ENCODE data around the gene SEBOX.

DNA sequence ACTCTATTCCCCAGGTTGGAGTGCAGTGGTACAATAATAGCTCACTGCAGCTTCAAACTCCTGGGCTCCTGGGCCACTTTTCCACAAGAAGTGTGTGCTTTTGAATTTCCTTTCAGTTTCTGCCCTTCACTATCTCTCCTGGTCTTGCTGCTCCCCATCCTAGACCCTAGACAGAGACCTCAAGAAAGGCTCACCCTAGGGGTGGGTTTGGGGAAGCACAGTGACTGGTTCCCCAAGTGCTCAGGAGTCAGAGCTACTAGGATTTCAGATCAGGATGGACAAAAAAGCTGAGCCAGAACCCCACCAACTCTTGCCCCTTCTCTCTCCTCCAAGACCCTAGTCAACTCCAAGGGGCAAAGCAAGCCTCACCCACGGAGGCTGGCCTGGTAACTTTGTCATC, 1.6 kb upstream of the SEBOX start:
- TF ChIP-seq, protein P1, sequence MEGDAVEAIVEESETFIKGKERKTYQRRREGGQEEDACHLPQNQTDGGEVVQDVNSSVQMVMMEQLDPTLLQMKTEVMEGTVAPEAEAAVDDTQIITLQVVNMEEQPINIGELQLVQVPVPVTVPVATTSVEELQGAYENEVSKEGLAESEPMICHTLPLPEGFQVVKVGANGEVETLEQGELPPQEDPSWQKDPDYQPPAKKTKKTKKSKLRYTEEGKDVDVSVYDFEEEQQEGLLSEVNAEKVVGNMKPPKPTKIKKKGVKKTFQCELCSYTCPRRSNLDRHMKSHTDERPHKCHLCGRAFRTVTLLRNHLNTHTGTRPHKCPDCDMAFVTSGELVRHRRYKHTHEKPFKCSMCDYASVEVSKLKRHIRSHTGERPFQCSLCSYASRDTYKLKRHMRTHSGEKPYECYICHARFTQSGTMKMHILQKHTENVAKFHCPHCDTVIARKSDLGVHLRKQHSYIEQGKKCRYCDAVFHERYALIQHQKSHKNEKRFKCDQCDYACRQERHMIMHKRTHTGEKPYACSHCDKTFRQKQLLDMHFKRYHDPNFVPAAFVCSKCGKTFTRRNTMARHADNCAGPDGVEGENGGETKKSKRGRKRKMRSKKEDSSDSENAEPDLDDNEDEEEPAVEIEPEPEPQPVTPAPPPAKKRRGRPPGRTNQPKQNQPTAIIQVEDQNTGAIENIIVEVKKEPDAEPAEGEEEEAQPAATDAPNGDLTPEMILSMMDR (IDR thresholded peaks at IDR 0.05) = no peak
- TF ChIP-seq POLR2A (IDR thresholded peaks at IDR 0.05) = no peak

Measured in uterus (tissue), 2 donors.